A673 (cell line): Measurements from ENCODE around the gene ZDHHC6.

Experiments used
- EZH2 ChIP-seq: fragments of 200-600 bp; sonication (generic); IDR thresholded peaks from 2 replicates; pipeline ENCODE4 v1.6.1; 2017; ENCODE audit warnings: borderline replicate concordance, low read depth, mild to moderate bottlenecking, mixed read lengths, antibody characterized with exemption, low read length; ENCODE audit not compliant: poor library complexity, severe bottlenecking
- TF ChIP-seq, protein P1 (sequence below): fragments of 300-800, 200-600 bp; sonication (generic); conservative IDR thresholded peaks from 2 replicates; pipeline ENCODE4 v1.5.1; 2017; ENCODE audit warnings: low read depth, mild to moderate bottlenecking, antibody characterized with exemption, low read length, moderate library complexity, mixed read lengths

DNA sequence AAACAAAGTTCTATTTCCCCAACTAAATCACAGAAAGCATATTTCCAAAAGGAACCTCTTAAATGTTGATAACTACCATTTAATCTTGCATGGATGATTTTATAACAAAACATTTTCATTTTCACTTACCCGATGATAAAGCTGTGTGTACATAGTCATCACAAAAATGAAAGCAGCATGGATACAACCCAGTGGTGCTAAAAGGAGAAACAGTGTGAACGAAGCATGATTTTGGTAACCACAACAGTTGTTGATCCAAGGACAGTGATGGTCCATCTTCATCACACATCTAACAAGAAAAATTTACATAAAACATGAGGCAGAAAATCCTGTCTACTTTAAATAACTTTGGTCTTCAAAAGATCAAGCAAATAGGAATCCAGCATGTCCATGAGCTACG, 4.7 kb downstream of the ZDHHC6 start:
- TF ChIP-seq EZH2 = no peak
- TF ChIP-seq, protein P1, sequence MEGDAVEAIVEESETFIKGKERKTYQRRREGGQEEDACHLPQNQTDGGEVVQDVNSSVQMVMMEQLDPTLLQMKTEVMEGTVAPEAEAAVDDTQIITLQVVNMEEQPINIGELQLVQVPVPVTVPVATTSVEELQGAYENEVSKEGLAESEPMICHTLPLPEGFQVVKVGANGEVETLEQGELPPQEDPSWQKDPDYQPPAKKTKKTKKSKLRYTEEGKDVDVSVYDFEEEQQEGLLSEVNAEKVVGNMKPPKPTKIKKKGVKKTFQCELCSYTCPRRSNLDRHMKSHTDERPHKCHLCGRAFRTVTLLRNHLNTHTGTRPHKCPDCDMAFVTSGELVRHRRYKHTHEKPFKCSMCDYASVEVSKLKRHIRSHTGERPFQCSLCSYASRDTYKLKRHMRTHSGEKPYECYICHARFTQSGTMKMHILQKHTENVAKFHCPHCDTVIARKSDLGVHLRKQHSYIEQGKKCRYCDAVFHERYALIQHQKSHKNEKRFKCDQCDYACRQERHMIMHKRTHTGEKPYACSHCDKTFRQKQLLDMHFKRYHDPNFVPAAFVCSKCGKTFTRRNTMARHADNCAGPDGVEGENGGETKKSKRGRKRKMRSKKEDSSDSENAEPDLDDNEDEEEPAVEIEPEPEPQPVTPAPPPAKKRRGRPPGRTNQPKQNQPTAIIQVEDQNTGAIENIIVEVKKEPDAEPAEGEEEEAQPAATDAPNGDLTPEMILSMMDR = no peak
